Posterior vena cava (tissue), 2 donors: ENCODE measurements around the gene COL6A3. TPM values are rescaled to one million over a fixed set of nuclear protein-coding genes. Genes with fewer than 3 reads are reported as not detected.

ENCODE experiments used
- total RNA-seq, 2 donors: library from RNA; stranded (reverse); fragmentation: NEBNext Ultra II Directional; extraction: Animal tissue kit (Norgen Biotek cat#: 25700); gene quantifications; one replicate each; pipeline ENCODE4 v1.2.1, GENCODE V29; 2021
- donor health status: DM: yes; HTN: yes; CAD: no.
- donor health status: DM: yes; HTN: yes; CAD: no.

COL6A3 gene
- total RNA-seq, 2 donors from 2014 or later = 485 to 835 TPM

Other genes with a start within 250 kb of the COL6A3 start
- gene MLPH, start 73.1 kb upstream of the COL6A3 start, total RNA-seq = 1 to 10 TPM; 6.0 to 6.4 TPM
- gene PRLH, start 152.4 kb upstream of the COL6A3 start, total RNA-seq = not detected
- gene RAB17, start 176.6 kb upstream of the COL6A3 start, total RNA-seq = 1 to 10 TPM; 2.0 to 2.7 TPM
- 100 to 1,000 TPM; 180 to 357 TPM for gene LRRFIP1, start 213.4 kb upstream of the COL6A3 start, total RNA-seq